ENCODE data around the gene PPP6R2. TPM values are rescaled to one million over a fixed set of nuclear protein-coding genes. Genes with fewer than 3 reads are reported as not detected.
"Not testable (repeated sequence)": the region's sequence is repeated elsewhere in the genome, so short reads cannot be mapped to it uniquely, and the experiment has no call there.

Gene PPP6R2
- total RNA-seq, 1 donor from 2014 or later = 44.3 TPM

DNA sequence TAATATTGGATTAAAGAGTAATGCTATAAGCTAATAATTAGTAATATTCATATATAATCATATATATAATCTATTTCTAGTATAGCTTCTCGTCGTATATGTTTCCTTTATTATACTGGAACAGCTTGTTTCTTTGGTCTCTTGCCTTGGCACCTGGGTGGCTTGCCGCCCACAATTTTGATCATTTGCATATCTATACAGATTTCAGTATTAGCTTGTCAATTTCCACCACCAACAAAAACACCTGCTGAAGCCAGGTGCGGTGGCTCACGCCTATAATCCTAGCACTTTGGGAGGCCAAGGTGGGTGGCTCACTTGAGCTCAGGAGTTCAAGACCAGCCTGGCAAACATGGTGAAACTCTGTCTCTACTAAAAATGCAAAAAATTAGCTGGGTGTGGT, 8.7 kb upstream of the PPP6R2 start:
- ATAC-seq; DNase-seq; intact Hi-C loops (cut with micrococcal nuclease): not testable (repeated sequence)

- DNase-seq (no peak), ATAC-seq (no peak)
- intact Hi-C loops (cut with micrococcal nuclease) = no loop called here
These were observed 5.7 kb upstream of the PPP6R2 start for GRCh38 chr22:50337262-50338041.

GRCh38 chr22:50338042-50338573, 5.0 kb upstream of the PPP6R2 start:
- ATAC-seq (no peak), DNase-seq (no peak)
- intact Hi-C loops (cut with micrococcal nuclease) = no loop called here

GRCh38 chr22:50338860-50339462, 4.2 kb upstream of the PPP6R2 start:
- intact Hi-C loops (cut with micrococcal nuclease) = no loop called here
- no peak for DNase-seq
- no peak for ATAC-seq

GRCh38 chr22:50339945-50340879, 2.9 kb upstream of the PPP6R2 start:
- intact Hi-C loops (cut with micrococcal nuclease) = loop anchor here (10.0 kb wide), 1 partner anchor 95 kb away; the partner anchor contains the start of gene TUBGCP6
- ATAC-seq (no peak), DNase-seq (no peak)

GRCh38 chr22:50341977-50342650, 1.0 kb upstream of the PPP6R2 start:
- intact Hi-C loops (cut with micrococcal nuclease) = loop anchor here (10.0 kb wide), 1 partner anchor 97 kb away; the partner anchor contains the start of gene TUBGCP6
- DNase-seq (peak; percentile 90), ATAC-seq (peak; percentile 86)

- no peak for DNase-seq
- intact Hi-C loops (cut with micrococcal nuclease) = loop anchor here (10.0 kb wide), 1 partner anchor 99 kb away; the partner anchor contains the start of gene TUBGCP6
- no peak for ATAC-seq
These were observed 411 bp downstream of the PPP6R2 start for GRCh38 chr22:50343541-50343935.

GRCh38 chr22:50346470-50346869, 3.3 kb downstream of the PPP6R2 start:
- intact Hi-C loops (cut with micrococcal nuclease) = loop anchor here (10.0 kb wide), 1 partner anchor 102 kb away; the partner anchor contains the start of gene TUBGCP6
- no peak for ATAC-seq
- DNase-seq = no peak

- DNase-seq = no peak
- intact Hi-C loops (cut with micrococcal nuclease) = loop anchor here (10.0 kb wide), 1 partner anchor 102 kb away; the partner anchor contains the start of gene TUBGCP6
- ATAC-seq = no peak
These were observed 4.0 kb downstream of the PPP6R2 start for GRCh38 chr22:50347157-50347556.

DNA sequence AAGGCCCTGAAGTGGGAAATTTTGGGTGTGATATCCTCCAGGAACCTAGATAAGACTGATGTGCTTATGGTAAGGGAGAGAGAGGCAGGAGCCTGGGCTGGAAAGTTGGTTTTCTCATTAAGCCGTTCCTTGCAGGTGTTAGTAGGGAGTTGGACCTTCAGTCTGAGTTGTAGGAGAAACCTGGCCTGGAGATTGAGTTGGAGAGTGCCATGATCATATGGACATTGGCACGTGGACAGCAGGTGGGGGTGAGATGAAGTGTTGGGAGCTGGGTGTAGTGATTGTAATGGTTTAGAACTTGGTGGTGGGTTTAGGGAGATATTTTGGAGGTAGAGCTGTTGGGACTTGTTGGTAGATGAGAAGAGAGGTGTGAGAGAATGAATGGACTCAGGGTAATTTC, 4.9 kb downstream of the PPP6R2 start:
- ATAC-seq (no peak), DNase-seq (no peak)

GRCh38 chr22:50356186-50356585, 13.1 kb downstream of the PPP6R2 start:
- intact Hi-C loops (cut with micrococcal nuclease) = no loop called here
- ATAC-seq (no peak), DNase-seq (no peak)

More for the DNA sequence above, 4.9 kb downstream of the PPP6R2 start:
- intact Hi-C loops (cut with micrococcal nuclease) = loop anchor here (10.0 kb wide), 1 partner anchor 103 kb away; the partner anchor contains the start of gene TUBGCP6

GRCh38 chr22:50357222-50357621, 14.1 kb downstream of the PPP6R2 start:
- ATAC-seq (no peak), DNase-seq (no peak)
- intact Hi-C loops (cut with micrococcal nuclease) = no loop called here

DNA sequence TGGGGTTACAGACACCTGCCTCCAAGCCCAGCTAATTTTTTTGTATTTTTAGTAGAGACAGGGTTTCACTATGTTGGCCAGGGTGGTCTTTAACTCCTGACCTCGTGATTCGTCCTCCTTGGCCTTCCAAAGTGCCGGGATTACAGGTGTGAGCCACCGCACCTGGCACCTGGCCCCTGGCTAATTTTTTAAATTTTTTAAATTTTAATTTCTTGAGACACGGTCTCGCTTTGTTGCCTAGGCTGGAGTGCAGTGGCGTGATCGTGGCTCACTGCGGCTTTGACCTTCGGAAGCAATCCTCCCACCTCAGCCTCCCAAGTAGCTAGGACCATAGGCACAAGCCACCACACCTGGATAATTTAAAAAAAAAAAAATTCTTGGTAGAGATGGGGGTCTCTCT, 14.6 kb downstream of the PPP6R2 start:
- DNase-seq (no peak), ATAC-seq (no peak)
- intact Hi-C loops (cut with micrococcal nuclease) = no loop called here

- peak; percentile 35 for DNase-seq
- intact Hi-C loops (cut with micrococcal nuclease) = no loop called here
- ATAC-seq = peak; percentile 94
These were observed 17.5 kb downstream of the PPP6R2 start for GRCh38 chr22:50360578-50360977.

DNA sequence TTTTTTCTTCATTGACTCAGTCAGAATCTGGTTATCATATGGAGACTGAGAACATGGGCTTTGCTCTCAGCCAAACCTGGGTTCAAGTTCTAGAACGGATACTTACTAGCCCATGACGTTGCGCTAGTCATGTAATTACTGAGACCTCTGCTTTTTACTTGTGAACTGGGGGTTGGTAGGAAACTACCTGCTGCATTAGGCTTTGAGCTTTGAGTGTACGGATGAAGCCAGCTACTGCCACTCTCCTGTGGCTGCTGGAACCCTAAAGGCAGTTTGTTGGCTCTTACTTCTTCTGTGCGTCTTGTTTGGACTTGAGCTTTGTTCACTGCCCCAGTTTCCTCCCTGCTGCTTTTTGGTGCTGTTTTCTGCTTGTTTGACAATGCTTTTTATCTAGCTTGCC, 18.1 kb downstream of the PPP6R2 start:
- DNase-seq (no peak), ATAC-seq (no peak)
- intact Hi-C loops (cut with micrococcal nuclease) = no loop called here

DNA sequence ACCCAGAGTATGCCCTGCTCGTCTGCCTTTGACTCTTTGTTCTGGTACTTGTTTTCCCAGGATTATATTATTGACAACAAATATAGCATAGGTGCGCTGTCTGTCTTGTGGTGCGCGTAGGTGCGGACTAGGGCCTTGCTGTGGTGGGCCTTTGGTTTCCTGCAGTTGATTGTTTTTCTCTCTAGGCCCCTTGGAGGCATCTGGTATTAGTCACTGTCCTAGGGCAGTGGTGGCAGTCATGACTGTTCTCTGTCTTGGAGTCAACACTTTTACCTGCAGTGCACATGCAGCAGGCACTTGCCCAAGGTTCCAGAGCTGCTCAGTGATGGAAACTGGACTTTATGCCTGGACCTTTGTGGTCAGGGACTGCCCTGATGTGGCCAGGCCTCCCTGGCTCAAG, 18.6 kb downstream of the PPP6R2 start:
- DNase-seq (no peak), ATAC-seq (no peak)
- intact Hi-C loops (cut with micrococcal nuclease) = no loop called here

- no peak for ATAC-seq
- intact Hi-C loops (cut with micrococcal nuclease) = no loop called here
These were observed 20.2 kb downstream of the PPP6R2 start for GRCh38 chr22:50363166-50363802.

DNA sequence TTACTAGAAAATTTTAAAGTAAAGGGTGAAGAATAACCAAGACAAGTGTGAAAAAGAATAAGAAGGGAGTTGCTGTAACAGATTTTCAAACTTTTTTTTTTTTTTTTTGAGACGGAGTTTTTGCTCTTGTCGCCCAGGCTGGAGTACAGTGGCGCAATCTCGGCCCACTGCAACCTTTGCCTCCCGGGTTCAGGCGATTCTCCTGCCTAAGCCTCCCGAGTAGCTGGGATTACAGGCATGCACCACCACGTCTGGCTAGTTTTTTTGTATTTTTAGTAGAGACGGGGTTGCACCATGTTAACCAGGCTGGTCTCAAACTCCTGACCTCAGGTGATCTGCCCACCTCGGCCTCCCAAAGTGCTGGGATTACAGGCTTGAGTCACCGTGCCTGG, 20.7 kb downstream of the PPP6R2 start:
- ATAC-seq; DNase-seq; intact Hi-C loops (cut with micrococcal nuclease): not testable (repeated sequence)

More at GRCh38 chr22:50363166-50363802, 20.2 kb downstream of the PPP6R2 start:
- no peak for DNase-seq
